Lung microvascular endothelial cell (primary cell): Measurements from ENCODE around the gene MFAP1. TPM values are rescaled to one million over a fixed set of nuclear protein-coding genes. Genes with fewer than 3 reads are reported as not detected.
"Not testable (repeated sequence)": the region's sequence is repeated elsewhere in the genome, so short reads cannot be mapped to it uniquely, and the experiment has no call there.

Experiments used
- DNase-seq, 2 donors: peaks; one replicate each; pipeline versions ENCODE4 v3.0.0 to v3.0.0-alpha.2; 2010; ENCODE audit warnings: low read depth in 2 of 2
- total RNA-seq: library from RNA; depleted of rRNA; stranded (reverse); fragments of >200 nt; gene quantifications from 2 replicates; pipeline ENCODE4 v1.2.1, GENCODE V29; 2014

MFAP1 gene
- total RNA-seq, 1 donor from 2014 or later, result 20.8 TPM

DNA sequence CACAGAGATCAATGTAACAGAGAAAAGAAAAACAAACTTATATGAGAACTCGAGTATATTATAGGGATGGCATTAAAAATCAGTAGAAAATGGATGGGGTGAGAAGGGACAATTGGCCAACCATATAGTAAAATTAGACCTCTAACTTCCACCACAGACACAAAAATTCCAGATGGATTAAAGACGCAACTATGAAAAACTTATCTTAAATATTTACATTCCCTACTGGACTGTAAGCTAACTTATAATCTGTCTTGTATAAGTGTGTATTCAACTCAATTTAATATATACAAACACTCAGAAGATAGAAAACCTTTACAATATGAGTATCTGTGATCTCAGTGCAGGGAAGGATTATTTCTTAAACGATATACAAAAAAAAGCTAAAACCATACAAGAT is 3.0 kb downstream of the MFAP1 start:
- DNase-seq, result no peak

DNA sequence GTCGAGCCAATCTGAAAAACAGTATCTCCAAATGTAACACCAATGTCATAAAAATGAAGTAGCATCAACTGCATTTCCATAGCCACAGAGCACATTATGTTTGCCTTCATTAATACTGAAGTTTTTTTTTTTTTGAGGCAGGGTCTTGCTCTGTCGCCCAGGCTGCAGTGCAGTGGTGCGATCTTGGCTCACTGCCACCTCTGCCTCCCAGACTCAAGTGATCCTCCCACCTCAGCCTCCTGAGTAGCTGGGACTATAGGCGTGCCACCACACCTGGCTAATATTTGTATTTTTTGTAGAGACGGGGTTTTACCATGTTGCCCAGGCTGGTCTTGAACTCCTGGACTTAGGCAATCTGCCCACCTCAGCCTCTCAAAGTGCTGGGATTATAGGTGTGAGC is 9.4 kb downstream of the MFAP1 start:
- not testable (repeated sequence) for DNase-seq

DNA sequence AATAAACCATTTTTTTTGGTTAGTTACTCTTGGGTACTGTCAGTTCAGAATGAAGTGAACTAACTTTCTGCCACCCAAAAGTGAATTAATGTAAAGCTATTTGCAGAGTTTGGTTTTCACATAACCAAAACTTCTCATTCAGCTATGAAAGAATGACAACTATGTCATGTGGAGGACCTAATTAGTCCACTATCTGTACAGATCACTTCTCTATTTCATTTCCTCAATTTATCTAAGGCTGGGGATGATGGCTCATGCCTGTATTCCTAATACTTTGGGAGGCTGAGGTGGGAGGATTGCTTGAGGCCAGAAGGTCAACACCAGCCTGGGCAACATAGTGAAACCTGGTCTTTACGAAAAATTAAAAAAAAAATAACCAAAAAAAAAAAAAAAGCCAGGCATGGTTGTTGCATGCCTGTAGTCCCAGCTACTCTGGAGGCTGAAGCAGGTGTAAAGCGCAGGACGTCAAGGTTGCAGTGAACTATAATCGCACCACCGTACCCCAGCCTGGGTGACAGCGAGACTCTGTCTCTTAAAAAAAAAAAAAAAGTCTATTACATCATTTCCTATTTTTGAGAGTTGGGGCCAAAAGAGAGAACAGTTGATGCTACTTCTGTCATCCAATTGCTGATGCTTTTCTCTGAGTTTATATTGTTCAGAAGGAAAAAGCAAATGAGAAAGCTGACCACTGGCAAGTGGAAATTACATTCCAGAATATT is 15.4 kb downstream of the MFAP1 start:
- no peak for DNase-seq

DNA sequence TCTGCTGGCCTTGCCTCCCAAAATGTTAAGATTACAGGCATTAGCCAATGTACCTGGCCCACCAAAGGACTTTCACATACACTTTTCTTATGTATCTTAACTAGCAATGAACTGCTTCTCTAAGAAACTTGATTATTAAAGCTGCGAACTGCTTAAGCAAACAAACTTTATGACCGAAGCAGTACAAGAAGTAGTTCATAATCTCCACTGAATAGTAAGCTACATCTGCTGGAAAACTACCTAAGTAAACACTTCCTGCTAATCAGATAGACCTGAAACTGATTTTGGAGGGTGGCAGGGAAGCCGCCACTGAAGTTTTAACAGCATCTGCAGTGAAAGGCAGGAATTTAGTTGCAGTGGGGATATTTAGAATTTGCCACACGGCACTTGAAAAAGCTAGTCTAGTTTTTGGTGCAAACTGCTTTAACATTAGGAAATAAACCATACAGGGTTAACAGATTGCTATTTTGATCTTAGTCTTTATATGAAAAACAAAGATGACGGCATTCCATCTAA is 16.0 kb downstream of the MFAP1 start:
- DNase-seq, result no peak

DNA sequence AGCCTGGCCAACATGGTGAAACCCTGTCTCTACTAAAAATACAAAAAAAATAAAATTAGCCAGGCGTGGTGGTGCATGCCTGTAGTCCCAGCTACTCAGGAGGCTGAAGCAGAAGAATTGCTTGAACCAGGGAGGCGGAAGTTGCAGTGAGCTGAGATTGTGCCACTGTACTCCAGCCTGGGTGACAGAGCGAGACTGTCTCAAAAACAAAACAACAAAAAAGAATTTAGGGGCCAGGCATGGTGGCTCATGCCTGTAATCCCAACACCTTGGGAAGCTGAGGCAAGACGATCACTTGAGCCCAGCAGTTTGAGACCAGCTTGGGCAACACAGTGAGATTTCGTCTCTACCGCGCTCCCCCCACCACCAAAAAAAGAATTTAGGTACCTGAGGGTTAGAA is 21.8 kb downstream of the MFAP1 start:
- not testable (repeated sequence) for DNase-seq

DNA sequence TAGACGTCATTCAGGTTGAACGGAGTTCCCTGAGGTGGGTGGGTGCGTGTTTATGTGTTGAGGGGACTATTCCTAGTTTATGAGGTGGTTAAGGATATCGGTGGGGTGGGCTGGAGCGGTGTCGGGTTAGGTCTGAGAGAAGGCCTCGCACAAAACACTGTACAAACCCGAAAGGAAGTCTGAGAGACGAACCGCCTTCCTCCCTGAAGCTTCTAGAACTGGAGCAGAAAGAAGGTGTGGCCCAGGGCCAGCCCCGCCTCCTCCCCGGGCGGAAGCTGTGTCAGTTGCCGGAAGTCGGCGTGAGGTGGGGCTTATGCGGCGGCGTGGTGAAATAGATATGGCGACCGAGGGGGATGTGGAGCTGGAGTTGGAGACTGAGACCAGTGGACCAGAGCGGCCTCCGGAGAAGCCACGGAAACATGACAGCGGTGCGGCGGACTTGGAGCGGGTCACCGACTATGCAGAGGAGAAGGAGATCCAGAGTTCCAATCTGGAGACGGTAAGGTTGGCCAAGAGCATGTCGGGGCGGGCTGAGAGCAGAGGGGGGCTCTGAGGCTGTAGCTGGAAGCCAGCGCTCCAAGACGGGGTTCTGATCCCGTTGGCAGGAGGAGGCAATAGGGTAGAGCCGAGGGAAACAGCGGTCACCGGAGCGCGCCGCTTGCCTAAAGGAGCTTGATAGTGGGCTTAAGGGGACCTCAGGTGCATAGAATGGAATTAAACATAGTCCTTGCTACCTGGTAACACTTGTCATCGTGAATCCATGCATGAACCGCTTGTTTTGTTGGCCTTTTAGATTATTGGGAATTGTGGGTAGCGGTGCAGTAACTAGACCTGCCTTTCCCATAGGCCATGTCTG is 24.0 kb downstream of the MFAP1 start, which contains the start of gene HYPK:
Gene HYPK (plus strand): TSS at position 314 of the 856 bp plus-strand sequence. CDS start 24 bp downstream, at position 338.
- DNase-seq, result peak; percentile 88 to 91

DNA sequence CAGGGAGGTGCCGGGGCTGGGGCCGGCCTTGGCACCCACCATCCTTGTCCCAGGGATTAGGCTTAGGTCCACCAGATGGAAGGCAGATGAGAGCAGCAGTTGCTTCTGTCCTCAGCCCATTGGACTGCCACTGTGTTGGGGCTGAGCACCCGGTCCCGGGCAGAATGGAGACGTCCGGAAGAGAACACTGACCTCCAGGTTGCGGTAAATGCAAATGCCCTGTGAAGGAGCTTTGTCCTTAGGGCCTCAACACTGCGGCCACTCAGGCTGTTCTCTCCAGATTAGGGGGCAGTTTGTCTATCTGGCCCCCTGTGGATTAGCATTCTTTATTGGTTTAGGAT is 24.6 kb downstream of the MFAP1 start, which contains the start of gene SERINC4:
Gene SERINC4 (minus strand): TSS at position 276 of the 341 bp plus-strand sequence. CDS start 234 bp downstream, at position 42.
- DNase-seq, result no peak

DNA sequence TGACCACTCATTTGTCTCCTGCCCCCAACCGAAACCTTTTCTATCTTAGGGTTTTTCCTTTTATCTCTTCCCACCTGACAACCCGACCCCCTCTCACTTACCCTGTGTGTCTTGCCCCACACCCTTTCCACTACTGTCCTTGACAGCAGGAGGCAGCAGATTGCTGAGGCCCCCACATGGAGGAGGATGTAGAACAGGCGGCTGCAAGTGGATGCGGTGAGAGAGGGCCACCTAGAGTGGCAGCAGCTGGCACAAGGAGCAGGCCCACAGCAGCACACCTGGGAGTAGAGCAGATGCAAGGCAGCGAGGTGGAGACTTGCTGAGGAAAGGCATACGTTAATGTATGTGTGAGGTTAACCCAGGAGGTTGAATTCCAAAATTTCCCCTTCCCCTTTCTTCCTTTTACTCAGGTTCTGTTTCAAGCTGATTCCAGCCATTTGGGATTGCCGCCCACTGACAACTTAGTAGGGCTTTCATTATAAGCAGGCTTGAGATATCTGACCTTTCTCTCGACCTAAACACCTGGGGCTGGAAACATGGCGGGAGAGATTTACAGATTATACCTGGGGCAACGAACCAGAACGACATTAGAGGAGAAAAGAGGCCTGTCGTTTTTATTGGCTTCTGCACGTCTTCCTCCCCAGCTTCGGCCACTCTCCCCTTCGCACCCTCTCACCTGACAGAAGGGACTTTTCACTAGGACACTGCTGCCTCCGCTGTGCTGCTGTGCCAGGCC is 25.1 kb downstream of the MFAP1 start:
- DNase-seq, result no peak

DNA sequence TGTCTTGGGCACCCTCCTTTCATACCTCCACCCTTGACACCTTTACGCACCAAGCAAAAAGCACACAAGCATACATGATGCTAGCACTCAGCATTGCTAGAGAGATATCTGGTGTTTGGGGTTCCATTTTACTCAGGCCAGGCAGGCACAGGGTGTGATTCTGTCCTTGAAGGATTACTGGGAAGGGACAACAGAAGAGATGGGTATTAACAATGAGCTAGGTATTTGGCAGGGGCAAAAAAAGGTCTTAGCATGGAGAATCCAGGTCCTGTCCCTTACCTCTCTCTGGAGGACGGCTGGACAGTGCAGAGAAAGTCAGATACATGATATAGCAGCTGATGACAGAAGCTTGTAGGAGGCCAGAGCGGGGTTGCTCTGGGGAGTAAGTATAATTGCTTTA is 27.9 kb downstream of the MFAP1 start:
- DNase-seq, result no peak

DNA sequence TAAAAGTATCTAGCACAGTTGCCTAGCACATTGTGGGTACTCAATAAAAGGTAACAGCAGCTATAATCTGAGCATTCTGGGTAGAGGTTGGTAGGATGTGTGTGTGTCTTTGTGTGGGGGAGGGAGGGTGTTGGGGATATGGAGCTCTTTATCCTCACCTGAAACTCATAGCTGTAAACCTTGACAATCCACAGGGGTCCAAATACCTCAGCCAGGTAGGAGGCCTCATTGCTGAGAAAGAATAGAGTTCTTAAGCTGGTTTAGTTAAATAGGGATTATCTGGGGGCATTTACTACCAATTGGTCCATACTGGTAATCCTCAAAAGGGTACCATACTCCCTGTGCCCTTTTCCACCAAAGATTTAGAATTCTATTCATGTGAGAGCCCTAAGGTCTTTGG is 28.5 kb downstream of the MFAP1 start:
- no peak for DNase-seq

DNA sequence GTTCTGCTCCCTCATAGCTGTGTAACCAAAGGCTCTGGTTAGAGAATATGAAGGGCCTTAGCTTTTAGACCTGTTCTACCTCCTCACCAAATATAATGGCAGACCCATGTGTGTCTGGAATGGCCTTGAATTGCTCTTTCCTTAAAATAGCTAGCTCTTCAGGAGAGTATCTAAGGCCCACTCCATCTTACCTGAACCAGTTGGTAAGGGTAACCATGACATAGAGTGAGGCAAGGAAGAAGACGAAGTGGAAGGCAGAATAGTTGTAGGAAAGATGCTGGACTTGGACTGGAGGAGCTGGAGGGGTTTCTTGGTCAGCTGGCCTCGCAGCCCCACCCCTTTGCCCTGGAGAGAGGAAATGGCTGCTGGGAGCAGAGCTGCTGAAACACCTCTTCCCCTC is 29.3 kb downstream of the MFAP1 start:
- no peak for DNase-seq

DNA sequence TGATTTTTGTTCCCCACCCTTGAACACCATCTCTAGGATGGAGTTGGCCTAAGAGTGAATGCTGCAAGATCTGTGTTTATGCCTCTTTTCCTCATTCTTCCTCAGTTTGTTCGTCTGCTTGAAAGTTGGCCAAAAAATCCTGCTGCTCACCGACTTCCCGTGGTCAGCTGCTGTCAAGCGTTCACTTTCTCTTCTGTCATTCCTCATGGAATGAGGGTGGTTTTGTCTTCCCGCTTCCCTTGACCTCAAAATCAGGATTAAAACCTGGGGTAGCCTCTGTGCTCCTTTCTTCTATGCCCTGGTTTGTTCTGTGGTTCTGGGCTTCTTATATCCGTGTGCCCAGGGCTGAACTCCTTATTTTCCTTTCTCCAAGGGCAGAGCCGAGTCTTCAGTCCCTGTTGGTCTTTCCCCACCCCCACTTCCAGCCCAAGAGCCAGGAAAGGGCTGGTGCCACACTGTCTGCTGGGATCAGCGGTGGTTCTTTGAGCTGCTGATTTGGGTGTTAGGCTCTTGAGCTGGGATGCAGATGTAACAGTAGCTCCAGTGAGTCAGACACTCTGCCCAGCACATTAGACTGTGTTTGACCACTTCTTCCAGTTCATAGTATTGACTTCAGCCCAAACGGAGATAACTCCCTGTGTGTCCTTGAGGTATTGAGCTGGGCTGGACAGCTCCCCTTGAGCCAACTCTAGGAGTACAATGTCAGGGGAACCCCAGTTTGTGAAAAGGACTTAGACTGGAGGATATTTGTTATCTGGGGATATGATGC is 30.0 kb downstream of the MFAP1 start:
- DNase-seq, result peak; percentile 23 to 59

DNA sequence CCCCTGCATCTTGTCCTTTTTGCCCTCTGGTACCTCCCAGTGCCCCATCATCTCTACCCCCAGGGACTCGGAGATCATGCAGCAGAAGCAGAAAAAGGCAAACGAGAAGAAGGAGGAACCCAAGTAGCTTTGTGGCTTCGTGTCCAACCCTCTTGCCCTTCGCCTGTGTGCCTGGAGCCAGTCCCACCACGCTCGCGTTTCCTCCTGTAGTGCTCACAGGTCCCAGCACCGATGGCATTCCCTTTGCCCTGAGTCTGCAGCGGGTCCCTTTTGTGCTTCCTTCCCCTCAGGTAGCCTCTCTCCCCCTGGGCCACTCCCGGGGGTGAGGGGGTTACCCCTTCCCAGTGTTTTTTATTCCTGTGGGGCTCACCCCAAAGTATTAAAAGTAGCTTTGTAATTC is 30.8 kb downstream of the MFAP1 start:
- DNase-seq, result no peak

DNA sequence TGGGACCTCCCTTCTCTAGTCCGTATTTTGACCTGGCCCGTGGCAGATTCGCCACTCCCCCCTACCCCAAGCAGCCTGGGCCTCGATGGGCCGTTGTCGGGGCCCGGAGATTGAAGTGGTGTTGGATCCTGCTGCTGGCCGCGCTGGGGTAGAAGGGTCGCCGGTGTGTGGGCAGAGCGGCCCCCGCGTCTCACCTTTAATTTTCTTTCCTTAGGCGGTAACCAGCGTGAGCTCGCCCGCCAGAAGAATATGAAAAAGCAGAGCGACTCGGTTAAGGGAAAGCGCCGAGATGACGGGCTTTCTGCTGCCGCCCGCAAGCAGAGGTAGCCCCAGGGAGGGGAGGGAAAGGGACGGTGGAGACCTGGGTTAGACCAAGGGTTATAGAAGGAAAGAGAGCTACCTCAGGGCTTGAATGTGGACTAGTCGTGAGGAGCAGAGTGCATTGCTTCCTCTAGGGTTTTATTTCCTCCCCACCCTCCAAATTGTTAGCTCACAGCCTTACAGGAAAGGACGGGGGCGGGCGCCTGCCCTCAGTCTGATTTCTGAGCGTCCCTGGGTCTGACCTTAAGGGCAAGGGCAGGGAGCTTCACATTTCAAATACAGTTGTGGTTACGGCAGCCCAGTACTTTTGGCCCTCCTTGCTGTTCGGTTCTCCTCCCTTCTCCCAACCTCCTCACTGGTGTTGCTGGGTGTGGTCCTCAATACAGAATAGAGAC is 31.6 kb downstream of the MFAP1 start:
- DNase-seq, result peak; percentile 23 to 39

DNA sequence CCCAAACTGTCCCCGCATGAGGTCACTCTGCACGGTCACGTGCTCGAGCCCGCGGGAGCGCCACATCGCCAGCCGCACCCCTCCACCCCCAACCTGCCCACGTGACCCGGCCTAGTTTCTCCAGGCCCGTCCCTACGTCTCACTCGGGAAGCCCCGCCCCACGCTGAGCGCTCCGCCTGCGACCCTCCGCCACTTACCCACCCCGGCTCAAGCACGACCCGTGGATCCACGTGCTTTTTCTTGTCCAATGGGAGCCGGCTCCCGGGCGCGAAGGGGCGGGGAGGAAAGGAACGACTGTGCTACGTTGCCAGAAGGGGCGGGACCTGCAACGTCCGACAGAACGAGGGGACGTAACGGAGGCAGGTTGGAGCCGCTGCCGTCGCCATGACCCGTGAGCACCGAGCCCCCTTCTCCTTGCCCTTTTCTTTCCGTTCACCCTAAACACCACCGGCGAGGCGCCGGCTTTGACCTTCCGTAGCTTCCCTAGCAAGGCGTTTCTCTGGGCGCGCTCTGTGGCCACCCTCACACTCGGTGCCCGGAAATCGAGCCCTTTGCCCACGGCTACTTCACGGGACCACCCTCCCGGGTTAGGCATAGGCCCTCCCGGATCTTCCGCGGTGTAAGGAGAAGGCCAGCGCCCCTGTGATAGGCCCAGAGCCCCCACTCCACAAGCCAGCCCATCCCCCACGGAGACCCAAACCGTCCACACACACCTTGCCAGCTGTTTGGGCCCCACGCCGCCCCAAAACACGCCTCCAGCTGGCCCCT is 32.3 kb downstream of the MFAP1 start, which contains the start of gene SERF2:
Gene SERF2 (plus strand): TSS at position 328 of the 768 bp plus-strand sequence. CDS start 57 bp downstream, at position 385.
- DNase-seq, result peak; percentile 100

DNA sequence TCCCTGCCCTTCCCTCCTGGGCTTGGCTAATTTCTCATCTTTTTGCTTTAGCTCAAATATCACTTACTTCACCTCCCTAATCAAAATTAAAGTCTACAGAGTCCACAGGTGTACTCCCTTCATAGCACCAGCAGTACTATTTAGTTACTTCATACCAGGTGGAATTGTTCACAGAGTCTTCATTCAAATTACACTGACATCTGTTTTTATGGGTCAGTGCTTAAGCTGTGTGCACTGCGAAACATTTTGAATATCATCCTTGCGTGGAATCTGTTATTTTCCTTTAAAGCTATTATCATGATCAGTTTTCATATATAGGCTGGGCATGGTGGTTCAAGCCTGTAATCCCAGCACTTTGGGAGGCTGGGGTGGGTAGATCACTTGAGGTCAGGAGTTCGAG is 35.1 kb downstream of the MFAP1 start:
- DNase-seq, result no peak

DNA sequence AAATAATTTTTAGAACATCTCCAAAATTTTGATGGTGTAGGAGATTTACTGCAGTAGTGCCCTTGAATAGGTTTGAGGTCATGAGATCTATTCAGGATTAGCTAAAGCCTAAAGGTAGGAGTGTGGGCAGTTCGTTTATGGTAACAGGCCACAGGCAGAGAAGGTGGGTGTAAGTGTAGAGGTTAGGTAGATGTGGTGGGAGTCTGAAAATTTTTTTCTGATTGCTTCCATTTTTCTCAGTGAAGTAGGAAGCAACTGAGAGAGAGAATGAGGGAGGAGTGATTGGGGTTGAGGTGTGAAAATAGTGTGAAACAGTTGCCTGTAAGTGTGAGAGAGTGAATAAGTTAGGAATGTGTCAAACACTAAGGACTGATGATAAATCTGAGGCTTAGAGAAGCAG is 45.5 kb downstream of the MFAP1 start:
- no peak for DNase-seq

DNA sequence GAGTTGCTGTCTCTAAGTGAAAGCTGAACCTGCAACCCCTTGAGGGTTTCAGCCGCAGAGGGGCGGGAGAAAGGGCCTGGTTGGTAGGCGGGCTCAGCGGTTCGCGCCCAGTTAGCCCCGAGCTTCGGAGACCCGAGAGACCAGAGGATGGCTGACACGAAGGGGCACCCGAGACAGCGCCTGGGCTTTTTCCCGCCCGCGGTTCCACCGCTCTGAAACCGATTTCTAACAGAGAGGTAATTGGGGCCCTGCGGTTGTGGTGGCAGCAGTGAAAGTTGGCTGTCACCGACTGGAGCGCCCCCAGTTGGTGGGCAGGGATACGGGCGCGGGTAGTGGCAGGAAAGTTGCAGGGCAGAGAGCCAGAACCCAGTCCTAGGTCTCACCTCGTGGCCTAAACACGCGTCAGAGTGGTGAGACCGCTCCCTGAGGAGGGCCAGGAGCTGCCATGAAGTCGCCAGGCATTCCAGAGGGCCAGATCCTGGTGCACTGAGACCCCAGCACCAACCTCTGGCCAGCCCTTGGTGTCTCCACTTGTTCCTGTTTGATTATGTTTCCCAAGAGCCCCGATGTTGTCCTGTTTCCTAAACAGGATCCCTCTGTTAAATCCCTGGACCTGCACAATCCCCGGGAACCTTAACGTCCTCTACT is 47.1 kb downstream of the MFAP1 start:
- peak; percentile 74 to 84 for DNase-seq

DNA sequence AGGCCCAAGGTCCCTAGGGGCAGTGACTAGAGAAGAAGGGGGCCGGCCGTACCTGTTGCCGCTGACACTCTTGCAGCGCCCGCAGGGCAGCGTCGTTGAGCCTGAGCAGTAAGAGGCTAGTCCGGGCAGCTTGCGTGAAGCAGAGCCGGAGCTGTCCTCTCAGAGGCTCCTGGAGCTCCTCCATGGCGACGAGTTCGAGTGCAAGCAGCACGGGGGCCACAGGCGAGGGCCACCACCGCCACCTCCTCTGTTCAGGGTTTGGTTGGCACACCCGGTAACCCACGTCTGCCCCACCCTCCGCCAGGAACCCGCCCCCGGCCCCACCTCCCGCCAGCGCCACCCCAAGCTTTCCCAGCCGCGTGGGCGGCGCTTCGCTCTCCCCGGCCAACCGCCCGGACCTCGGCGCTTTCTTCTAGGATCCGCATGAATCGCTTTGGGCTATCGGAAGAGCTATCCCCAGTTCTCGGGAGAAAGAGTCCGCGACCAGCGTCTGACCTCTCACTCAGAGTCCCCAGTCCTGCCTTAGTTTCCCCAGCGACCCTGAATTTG is 47.7 kb downstream of the MFAP1 start, which contains the start of gene ELL3:
Gene ELL3 (minus strand): TSS at position 249 of the 549 bp plus-strand sequence. CDS start 65 bp downstream, at position 184.
- peak; percentile 52 to 65 for DNase-seq
